SK-N-SH (cell line): ENCODE results near the gene PKP2. TPM values are rescaled to one million over a fixed set of nuclear protein-coding genes. Genes with fewer than 3 reads are reported as not detected.

Experiments used
- CTCF ChIA-PET: fragments of 300-600, 350-600 bp; formaldehyde crosslinking; extraction: SDS; loops from one replicate; lab custom pipeline; 2021; lab: Yijun Ruan, JAX
- POLR2A ChIA-PET: fragments of 350-600 bp; sonication (Branson Sonifier 250); formaldehyde crosslinking; extraction: SDS; loops from one replicate; lab custom pipeline; 2020; ENCODE audit warnings: antibody characterized with exemption, inconsistent platforms; lab: Yijun Ruan, JAX
- DNase-seq: peaks from one replicate; pipeline ENCODE4 v3.0.0; 2012
- H2AFZ ChIP-seq: fragments of 200-600 bp; sonication (generic); 2 replicates; pipeline ENCODE4 v1.8.1; 2016; ENCODE audit warnings: antibody characterized with exemption, mild to moderate bottlenecking, low read depth
- H3F3A ChIP-seq: fragments of 200-600 bp; sonication (generic); replicated peaks from 2 replicates; pipeline ENCODE3; 2016; ENCODE audit warnings: antibody characterized with exemption, mild to moderate bottlenecking; ENCODE audit not compliant: insufficient read depth
- H3K27ac ChIP-seq, 2 experiments: fragments of 200-500 bp in 1 of 2; fragments of 200-600 bp in 1 of 2; sonication (Bioruptor generic) in 1 of 2; sonication (generic), shearing (Covaris generic) in 1 of 2; 2 replicates each; pipeline versions ENCODE4 v1.5.1 to v1.6.1; 2014 to 2016; ENCODE audit warnings: low read depth in 2 of 2, inconsistent platforms in 1 of 2, low read length in 1 of 2, mild to moderate bottlenecking in 1 of 2, mixed read lengths in 1 of 2
- H3K27me3 ChIP-seq: fragments of 200-600 bp; sonication (generic), shearing (Covaris generic); 2 replicates; pipeline ENCODE4 v1.6.1; 2016; ENCODE audit warnings: mixed run types; ENCODE audit not compliant: insufficient read depth
- H3K36me3 ChIP-seq, 2 experiments: fragments of 200-500 bp in 1 of 2; fragments of 200-600 bp in 1 of 2; sonication (Bioruptor generic) in 1 of 2; sonication (generic) in 1 of 2; replicated peaks in 1 of 2; 2 replicates each; pipeline versions ENCODE3 to v1.5.1; 2014 to 2016; ENCODE audit warnings: low read length in 1 of 2, mild to moderate bottlenecking in 1 of 2; ENCODE audit not compliant: insufficient read depth in 2 of 2, control insufficient read depth in 1 of 2
- H3K4me1 ChIP-seq, 2 experiments: fragments of 200-500 bp in 1 of 2; fragments of 200-600 bp in 1 of 2; sonication (Bioruptor generic) in 1 of 2; sonication (generic), shearing (Covaris generic) in 1 of 2; 2 replicates each; pipeline versions ENCODE4 v1.5.1 to v1.6.1; 2014 to 2016; ENCODE audit warnings: low read depth in 1 of 2, low read length in 1 of 2, mixed run types in 1 of 2; ENCODE audit not compliant: insufficient read depth in 2 of 2, control insufficient read depth in 1 of 2
- H3K4me2 ChIP-seq: fragments of 200-600 bp; sonication (generic), shearing (Covaris generic); 2 replicates; pipeline ENCODE4 v1.6.1; 2017; ENCODE audit warnings: mixed run types
- H3K4me3 ChIP-seq, 2 experiments: fragments of 200-500 bp in 1 of 2; fragments of 200-600 bp in 1 of 2; sonication (Bioruptor generic) in 1 of 2; sonication (generic), shearing (Covaris generic) in 1 of 2; 2 replicates each; pipeline versions ENCODE4 v1.5.1 to v1.8.1; 2014 to 2016; ENCODE audit warnings: low read depth in 2 of 2, inconsistent platforms in 1 of 2, low read length in 1 of 2, mild to moderate bottlenecking in 1 of 2, mixed read lengths in 1 of 2, moderate library complexity in 1 of 2
- H3K79me2 ChIP-seq: fragments of 200-600 bp; sonication (generic); 2 replicates; pipeline ENCODE4 v1.8.1; 2017; ENCODE audit warnings: mild to moderate bottlenecking; ENCODE audit not compliant: insufficient read depth
- H3K9ac ChIP-seq: fragments of 200-600 bp; sonication (generic); 2 replicates; pipeline ENCODE4 v1.6.1; 2017; ENCODE audit warnings: mixed run types
- H3K9me2 ChIP-seq: fragments of 200-600 bp; sonication (generic); 2 replicates; pipeline ENCODE4 v1.6.1; 2017; ENCODE audit warnings: mixed run types
- H3K9me3 ChIP-seq: fragments of 200-600 bp; sonication (generic); 2 replicates; pipeline ENCODE4 v1.6.1; 2017; ENCODE audit warnings: mixed run types, mild to moderate bottlenecking, moderate library complexity
- H4K20me1 ChIP-seq: fragments of 200-600 bp; sonication (generic); 2 replicates; pipeline ENCODE4 v1.6.1; 2017; ENCODE audit warnings: mild to moderate bottlenecking, mixed run types; ENCODE audit not compliant: insufficient read depth
- ELF1 ChIP-seq: IDR thresholded peaks from 2 replicates; pipeline ENCODE4 v1.4.0; 2012
- EZH2phosphoT487 ChIP-seq: fragments of 200-600 bp; sonication (generic); IDR thresholded peaks from 2 replicates; pipeline ENCODE4 v1.6.1; 2017; ENCODE audit warnings: low read depth, mixed run types, mild to moderate bottlenecking, antibody characterized with exemption, moderate library complexity, borderline replicate concordance
- FOXJ3 ChIP-seq: sonication (generic); formaldehyde crosslinking; IDR thresholded peaks from 2 replicates; pipeline ENCODE4 v1.5.1; 2020; ENCODE audit warnings: mild to moderate bottlenecking, missing genetic modification reagents
- FOXM1 ChIP-seq: IDR thresholded peaks from 2 replicates; pipeline ENCODE4 v1.4.0; 2012; ENCODE audit warnings: low read depth, mild to moderate bottlenecking
- GABPA ChIP-seq: IDR thresholded peaks from 2 replicates; pipeline ENCODE4 v1.4.0; 2012; ENCODE audit warnings: low read depth, mild to moderate bottlenecking
- GATA2 ChIP-seq: sonication (generic); formaldehyde crosslinking; IDR thresholded peaks from 2 replicates; pipeline ENCODE4 v1.5.0; 2020; ENCODE audit warnings: mild to moderate bottlenecking, missing genetic modification reagents
- JUND ChIP-seq: IDR thresholded peaks from 2 replicates; pipeline ENCODE4 v1.4.0; 2012
- MEF2A ChIP-seq: IDR thresholded peaks from 2 replicates; pipeline ENCODE4 v1.4.0; 2012; ENCODE audit warnings: low read depth, borderline replicate concordance
- MXI1 ChIP-seq: IDR thresholded peaks from 2 replicates; pipeline ENCODE4 v1.6.1; 2012; ENCODE audit warnings: mild to moderate bottlenecking, low read depth, low read length, improper control_type of control experiment
- NFIC ChIP-seq: IDR thresholded peaks from 2 replicates; pipeline ENCODE4 v1.4.0; 2012; ENCODE audit warnings: borderline replicate concordance
- POLR2AphosphoS5 ChIP-seq: IDR thresholded peaks from 2 replicates; pipeline ENCODE4 v1.6.1; 2012; ENCODE audit warnings: low read depth, low read length
- RAD21 ChIP-seq: IDR thresholded peaks from 2 replicates; pipeline ENCODE4 v1.6.1; 2012; ENCODE audit warnings: mild to moderate bottlenecking, low read length
- RCOR1 ChIP-seq: fragments of 150-350 bp; IDR thresholded peaks from 2 replicates; pipeline ENCODE4 v1.6.1; 2017; ENCODE audit warnings: antibody characterized with exemption, low read length
- WGBS: methylation state at CpG from one replicate; pipeline ENCODE4 v1.1.6; 2017; ENCODE audit warnings: low lambda C conversion rate; 5-methylcytosine and 5-hydroxymethylcytosine counted together
- polyA plus RNA-seq, 3 experiments: library from polyadenylated mRNA; depleted of rRNA; stranded (reverse); fragments of >200 nt; gene quantifications; 2 replicates each; pipeline ENCODE4 v1.2.3, GENCODE V29; 2012
- TF ChIP-seq, protein P1 (sequence below): IDR thresholded peaks from 2 replicates; pipeline ENCODE4 v1.4.0; 2012; ENCODE audit warnings: low read depth, borderline replicate concordance
- TF ChIP-seq, protein P2 (sequence below): IDR thresholded peaks from 2 replicates; pipeline ENCODE4 v1.4.0; 2012; ENCODE audit warnings: low read depth

PKP2 gene
- polyA plus RNA-seq, 1 of the 3 experiments (the other 2 are of a cell fraction) = 0.10 TPM

DNA sequence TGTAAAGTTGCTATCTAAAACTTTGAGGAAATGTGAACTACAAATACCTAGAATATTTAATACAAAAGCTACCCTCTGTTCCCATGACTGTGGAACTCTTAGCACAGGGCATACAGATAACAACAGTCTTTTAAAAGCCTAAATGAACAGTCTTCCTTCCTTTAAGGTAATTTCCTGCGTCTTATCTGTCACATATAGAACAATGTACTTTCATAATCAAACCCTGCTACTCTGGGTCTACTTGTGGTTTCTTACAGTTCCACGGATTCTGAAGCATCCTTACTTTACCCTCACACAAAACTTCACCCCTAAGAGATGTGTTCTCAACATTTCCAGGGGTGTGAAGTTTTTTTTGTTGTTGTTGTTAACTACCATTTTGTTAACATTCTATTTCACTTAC lies 5.1 kb downstream of the PKP2 start:
- Histone ChIP-seq H3K9me3 (no peaks in the 10 kb centered on the region), H2AFZ (peak overlapping the region; percentile 31; the same call in 1 of the 2 replicates), H4K20me1 (no peaks in the 10 kb centered on the region), H3K4me3 (no peak overlapping the region), H3K4me2 (no peak overlapping the region), H3F3A (no peaks in the 10 kb centered on the region), H3K9me2 (no peaks in the 10 kb centered on the region), H3K36me3 (no peaks in the 10 kb centered on the region), H3K79me2 (no peaks in the 10 kb centered on the region), H3K27ac (no peak overlapping the region), H3K9ac (no peak overlapping the region), H3K27me3 (peaks cover 14% of the 10 kb centered on the region; the same call in 1 of the 2 replicates), H3K4me1 (peaks cover 0 to 7% of the 10 kb centered on the region in 2 experiments; a peak in 2 of 4 replicates)
- WGBS = 45% methylated on average over 2 of the region's 2 CpGs
- DNase-seq = no peak
- no peak for TF ChIP-seq RCOR1
- no peak for TF ChIP-seq GATA2 (CRISPR knock-in tag)
- TF ChIP-seq JUND = no peak
- TF ChIP-seq MEF2A = no peak
- TF ChIP-seq RAD21 = no peak
- TF ChIP-seq MXI1 = no peak
- TF ChIP-seq, protein P1, sequence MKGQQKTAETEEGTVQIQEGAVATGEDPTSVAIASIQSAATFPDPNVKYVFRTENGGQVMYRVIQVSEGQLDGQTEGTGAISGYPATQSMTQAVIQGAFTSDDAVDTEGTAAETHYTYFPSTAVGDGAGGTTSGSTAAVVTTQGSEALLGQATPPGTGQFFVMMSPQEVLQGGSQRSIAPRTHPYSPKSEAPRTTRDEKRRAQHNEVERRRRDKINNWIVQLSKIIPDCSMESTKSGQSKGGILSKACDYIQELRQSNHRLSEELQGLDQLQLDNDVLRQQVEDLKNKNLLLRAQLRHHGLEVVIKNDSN = no peak
- no peak for TF ChIP-seq EZH2phosphoT487
- TF ChIP-seq FOXM1 = no peak
- no peak for TF ChIP-seq POLR2AphosphoS5
- TF ChIP-seq ELF1 = no peak
- TF ChIP-seq NFIC = no peak
- TF ChIP-seq, protein P2, sequence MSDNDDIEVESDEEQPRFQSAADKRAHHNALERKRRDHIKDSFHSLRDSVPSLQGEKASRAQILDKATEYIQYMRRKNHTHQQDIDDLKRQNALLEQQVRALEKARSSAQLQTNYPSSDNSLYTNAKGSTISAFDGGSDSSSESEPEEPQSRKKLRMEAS = no peak
- no peak for TF ChIP-seq GABPA
- ChIA-PET CTCF (no interaction called here), POLR2A (no interaction called here)

DNA sequence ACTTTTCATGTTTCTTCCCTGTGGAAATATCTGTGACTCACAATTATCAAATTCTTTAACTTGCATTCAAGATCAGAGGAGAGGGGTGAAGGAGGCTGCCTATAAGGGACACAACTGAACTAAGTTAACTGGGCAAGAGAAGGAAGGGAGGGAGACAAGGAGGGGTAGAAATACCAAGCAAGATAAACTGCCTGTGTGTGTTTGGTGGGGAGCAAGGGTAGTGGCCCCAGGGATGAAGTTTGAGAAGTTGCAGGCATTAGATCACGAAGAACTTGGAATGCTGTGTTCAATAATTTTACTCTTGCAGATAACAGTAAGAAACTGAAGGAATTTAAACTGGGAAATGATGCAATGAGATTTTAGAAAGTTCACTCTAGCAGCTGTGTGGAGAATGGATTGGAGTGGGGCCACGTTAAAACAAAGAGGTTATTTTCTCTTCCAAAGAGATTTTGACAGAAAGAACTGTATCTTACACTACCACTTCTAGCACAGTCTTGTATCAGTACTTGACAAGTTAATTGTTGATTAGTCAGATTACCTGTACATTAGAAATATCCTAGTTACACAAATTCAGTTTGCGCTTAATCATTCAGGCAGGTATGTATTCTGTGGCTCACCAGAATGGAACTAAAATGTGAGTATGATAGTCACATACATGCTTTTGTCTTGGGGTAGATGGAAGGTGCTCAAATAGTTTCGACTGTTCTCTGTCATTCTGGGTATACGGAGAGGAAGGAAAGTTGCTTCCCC lies 7.4 kb downstream of the PKP2 start:
- H4K20me1 ChIP-seq = no peaks in the 10 kb centered on the region
- no peaks in the 10 kb centered on the region; a peak in 1 of 4 replicates for H3K4me1 ChIP-seq
- CTCF ChIA-PET = no interaction called here
- H3K9me2 ChIP-seq = no peaks in the 10 kb centered on the region
- H3K9ac ChIP-seq = no peak overlapping the region
- no peaks in the 10 kb centered on the region for H3K9me3 ChIP-seq
- no peak overlapping the region for H3K4me3 ChIP-seq
- H3K79me2 ChIP-seq = no peaks in the 10 kb centered on the region
- WGBS = 51% methylated on average over 5 of the region's 5 CpGs
- DNase-seq = no peak
- H3K27ac ChIP-seq = no peak overlapping the region
- POLR2A ChIA-PET = no interaction called here
- H2AFZ ChIP-seq = no peak overlapping the region
- no peaks in the 10 kb centered on the region for H3K36me3 ChIP-seq
- H3K4me2 ChIP-seq = no peak overlapping the region
- no peak for TF ChIP-seq FOXJ3
- H3F3A ChIP-seq = no peaks in the 10 kb centered on the region
- H3K27me3 ChIP-seq = no peaks in the 10 kb centered on the region
